MM.1S (cell line): Measurements from ENCODE around the gene SMG6.

Source experiments
- DNase-seq: peaks from one replicate; pipeline ENCODE4 v3.0.0-alpha.2; 2015
- H2AFZ ChIP-seq: fragments of 300-600 bp; sonication (generic); 2 replicates; pipeline ENCODE4 v1.6.0; 2016; ENCODE audit warnings: antibody characterized with exemption, low read length
- H3F3A ChIP-seq: fragments of 300-600 bp; sonication (generic); 2 replicates; pipeline ENCODE4 v1.6.1; 2016; ENCODE audit warnings: mild to moderate bottlenecking, antibody characterized with exemption, low read length, moderate library complexity, mixed read lengths; ENCODE audit not compliant: insufficient read depth
- H3K27ac ChIP-seq: fragments of 300-600 bp; sonication (generic); 2 replicates; pipeline ENCODE4 v1.5.1; 2016; ENCODE audit warnings: mild to moderate bottlenecking, low read length
- H3K27me3 ChIP-seq: fragments of 300-600 bp; sonication (generic); replicated peaks from 2 replicates; pipeline ENCODE4 v1.6.0; 2016; ENCODE audit warnings: low read length; ENCODE audit not compliant: insufficient read depth
- H3K36me3 ChIP-seq: fragments of 300-600 bp; sonication (generic); replicated peaks from 2 replicates; pipeline ENCODE4 v1.6.1; 2016; ENCODE audit warnings: mild to moderate bottlenecking, low read length, mixed read lengths; ENCODE audit not compliant: insufficient read depth
- H3K4me1 ChIP-seq: fragments of 300-600 bp; sonication (generic); 2 replicates; pipeline ENCODE4 v1.6.1; 2016; ENCODE audit warnings: low read length, mixed read lengths
- H3K4me2 ChIP-seq: fragments of 300-600 bp; sonication (generic); 2 replicates; pipeline ENCODE4 v1.6.0; 2016; ENCODE audit warnings: low read depth, low read length
- H3K4me3 ChIP-seq: fragments of 300-600 bp; sonication (generic); 2 replicates; pipeline ENCODE4 v1.5.1; 2016; ENCODE audit warnings: low read length, mixed read lengths
- H3K79me2 ChIP-seq: fragments of 300-600 bp; sonication (generic); 2 replicates; pipeline ENCODE4 v1.6.1; 2016; ENCODE audit warnings: mixed run types, low read length, mixed read lengths
- H3K9ac ChIP-seq: fragments of 300-600 bp; sonication (generic); 2 replicates; pipeline ENCODE4 v1.6.1; 2016; ENCODE audit warnings: low read length, mixed read lengths
- H3K9me2 ChIP-seq: fragments of 300-600 bp; sonication (generic); replicated peaks from 2 replicates; pipeline ENCODE4 v1.6.1; 2016; ENCODE audit warnings: mild to moderate bottlenecking, low read length, mixed read lengths; ENCODE audit not compliant: insufficient read depth
- H3K9me3 ChIP-seq: fragments of 300-600 bp; sonication (generic); replicated peaks from 2 replicates; pipeline ENCODE4 v1.6.1; 2016; ENCODE audit warnings: mild to moderate bottlenecking, low read length, mixed read lengths; ENCODE audit not compliant: insufficient read depth
- H4K20me1 ChIP-seq: fragments of 300-600 bp; sonication (generic); 2 replicates; pipeline ENCODE4 v1.6.1; 2016; ENCODE audit warnings: mild to moderate bottlenecking, low read length, moderate library complexity, mixed read lengths; ENCODE audit not compliant: insufficient read depth
- EZH2 ChIP-seq: fragments of 300-600 bp; sonication (generic); optimal IDR thresholded peaks from 2 replicates; pipeline ENCODE3; 2017; ENCODE audit warnings: low read depth, mild to moderate bottlenecking, antibody characterized with exemption, low read length, mixed read lengths
- EZH2phosphoT487 ChIP-seq: fragments of 300-600 bp; sonication (generic); IDR thresholded peaks from 2 replicates; pipeline ENCODE4 v1.6.1; 2018; ENCODE audit warnings: antibody characterized with exemption, low read length
- TF ChIP-seq, protein P1 (sequence below): fragments of 300-600 bp; sonication (generic); IDR thresholded peaks from 2 replicates; pipeline ENCODE4 v1.5.1; 2016; ENCODE audit warnings: antibody characterized with exemption, low read length, mixed read lengths

SMG6 gene

GRCh38 chr17:2264067-2264860 is 39.3 kb downstream of the SMG6 start:
- peaks cover 51% of the 10 kb centered on the region for H3K4me1 ChIP-seq
- no peaks in the 10 kb centered on the region for H3K36me3 ChIP-seq
- no peak for DNase-seq
- H3K79me2 ChIP-seq = peaks cover 47% of the 10 kb centered on the region
- no peaks in the 10 kb centered on the region for H3K27me3 ChIP-seq
- no peak overlapping the region for H3K9ac ChIP-seq
- no peak overlapping the region for H3K4me2 ChIP-seq
- no peaks in the 10 kb centered on the region for H4K20me1 ChIP-seq
- H2AFZ ChIP-seq = no peak overlapping the region
- H3F3A ChIP-seq = peaks cover 40% of the 10 kb centered on the region
- H3K9me2 ChIP-seq = no peaks in the 10 kb centered on the region
- no peak overlapping the region for H3K4me3 ChIP-seq
- TF ChIP-seq EZH2phosphoT487 (no peak), EZH2 (no peak)
- TF ChIP-seq, protein P1, sequence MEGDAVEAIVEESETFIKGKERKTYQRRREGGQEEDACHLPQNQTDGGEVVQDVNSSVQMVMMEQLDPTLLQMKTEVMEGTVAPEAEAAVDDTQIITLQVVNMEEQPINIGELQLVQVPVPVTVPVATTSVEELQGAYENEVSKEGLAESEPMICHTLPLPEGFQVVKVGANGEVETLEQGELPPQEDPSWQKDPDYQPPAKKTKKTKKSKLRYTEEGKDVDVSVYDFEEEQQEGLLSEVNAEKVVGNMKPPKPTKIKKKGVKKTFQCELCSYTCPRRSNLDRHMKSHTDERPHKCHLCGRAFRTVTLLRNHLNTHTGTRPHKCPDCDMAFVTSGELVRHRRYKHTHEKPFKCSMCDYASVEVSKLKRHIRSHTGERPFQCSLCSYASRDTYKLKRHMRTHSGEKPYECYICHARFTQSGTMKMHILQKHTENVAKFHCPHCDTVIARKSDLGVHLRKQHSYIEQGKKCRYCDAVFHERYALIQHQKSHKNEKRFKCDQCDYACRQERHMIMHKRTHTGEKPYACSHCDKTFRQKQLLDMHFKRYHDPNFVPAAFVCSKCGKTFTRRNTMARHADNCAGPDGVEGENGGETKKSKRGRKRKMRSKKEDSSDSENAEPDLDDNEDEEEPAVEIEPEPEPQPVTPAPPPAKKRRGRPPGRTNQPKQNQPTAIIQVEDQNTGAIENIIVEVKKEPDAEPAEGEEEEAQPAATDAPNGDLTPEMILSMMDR = no peak
- no peaks in the 10 kb centered on the region for H3K9me3 ChIP-seq
- no peak overlapping the region for H3K27ac ChIP-seq

- Histone ChIP-seq H2AFZ (no peak overlapping the region), H4K20me1 (no peaks in the 10 kb centered on the region), H3K27ac (no peak overlapping the region), H3K9ac (no peak overlapping the region), H3K4me3 (no peak overlapping the region), H3F3A (peaks cover 43% of the 10 kb centered on the region), H3K79me2 (peaks cover 55% of the 10 kb centered on the region), H3K36me3 (no peaks in the 10 kb centered on the region), H3K27me3 (no peaks in the 10 kb centered on the region), H3K4me2 (no peak overlapping the region), H3K4me1 (peaks cover 58% of the 10 kb centered on the region), H3K9me2 (no peaks in the 10 kb centered on the region), H3K9me3 (no peaks in the 10 kb centered on the region)
- TF ChIP-seq EZH2 = no peak
- TF ChIP-seq, protein P1 = no peak
- no peak for TF ChIP-seq EZH2phosphoT487
- DNase-seq = no peak
Observed at GRCh38 chr17:2263183-2264066, 40.2 kb downstream of the SMG6 start.

- Histone ChIP-seq H3K27ac (no peak overlapping the region), H3K4me1 (peaks cover 51% of the 10 kb centered on the region), H3F3A (peaks cover 40% of the 10 kb centered on the region), H3K4me2 (no peak overlapping the region), H3K79me2 (peaks cover 62% of the 10 kb centered on the region), H3K9me3 (no peaks in the 10 kb centered on the region), H4K20me1 (no peaks in the 10 kb centered on the region), H2AFZ (no peak overlapping the region), H3K27me3 (no peaks in the 10 kb centered on the region), H3K36me3 (no peaks in the 10 kb centered on the region), H3K9ac (no peak overlapping the region), H3K4me3 (no peak overlapping the region), H3K9me2 (no peaks in the 10 kb centered on the region)
- DNase-seq = no peak
- TF ChIP-seq, protein P1 = no peak
- TF ChIP-seq EZH2phosphoT487 = no peak
- no peak for TF ChIP-seq EZH2
Observed at GRCh38 chr17:2262135-2262587, 41.4 kb downstream of the SMG6 start.
